HG03469 (cell line): ENCODE results near the gene BLMH.

ENCODE experiments used
- ATAC-seq: cut with Tn5 transposase; IDR thresholded peaks from one replicate; pipeline ENCODE4 v1.9.1; 2021; ENCODE audit warnings: mild to moderate bottlenecking, moderate library complexity, moderate number of reproducible peaks; ENCODE audit not compliant: unreplicated experiment

BLMH gene

GRCh38 chr17:30251931-30252330, 39.8 kb downstream of the BLMH start:
- ATAC-seq, result no peak

GRCh38 chr17:30249460-30249859, 42.3 kb downstream of the BLMH start:
- ATAC-seq, result no peak

GRCh38 chr17:30248786-30249185, 43.0 kb downstream of the BLMH start:
- ATAC-seq, result no peak

DNA sequence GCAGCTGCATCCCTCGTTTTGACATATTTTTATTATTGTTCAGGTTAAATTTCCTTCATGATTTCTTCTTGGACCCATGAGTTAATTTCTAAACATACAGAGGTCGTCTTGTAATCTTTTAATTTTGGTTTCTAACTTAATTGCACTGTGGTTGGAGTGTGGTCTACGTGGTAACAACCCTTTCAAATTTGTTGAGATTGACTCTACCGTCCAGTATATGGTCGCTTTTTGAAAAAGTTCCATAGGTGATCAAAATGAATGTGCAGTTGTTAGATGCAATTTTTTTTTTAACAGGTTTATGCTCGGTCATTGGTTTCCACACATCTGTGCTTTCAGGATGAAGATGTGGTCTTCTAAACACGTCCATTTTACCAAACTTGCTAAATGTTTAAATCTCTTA, 45.3 kb downstream of the BLMH start:
- no peak for ATAC-seq

DNA sequence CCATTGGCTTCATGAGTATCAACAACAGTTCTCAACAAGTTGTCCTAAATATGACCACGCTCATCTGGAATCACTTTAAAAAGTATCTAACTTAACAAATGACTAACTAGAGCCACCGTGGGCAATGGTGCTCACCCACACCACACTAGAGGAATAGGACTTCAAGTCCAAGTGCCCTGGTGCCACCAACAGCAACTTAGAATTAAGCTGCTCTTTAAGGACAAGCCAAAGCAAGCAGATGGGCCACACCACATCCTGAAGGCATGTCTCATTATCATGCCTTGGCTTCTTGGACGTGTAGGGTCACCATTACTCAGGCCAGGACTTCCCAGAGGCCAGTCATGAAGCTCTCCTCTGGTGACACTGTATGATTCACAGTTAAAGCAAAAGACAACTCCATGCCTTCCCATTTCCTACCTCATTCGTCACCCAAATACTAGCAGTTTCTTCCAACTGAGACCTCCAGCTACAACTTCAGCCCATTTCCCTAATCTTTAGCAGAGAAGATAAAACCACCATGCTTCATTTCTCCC, 46.8 kb downstream of the BLMH start:
- no peak for ATAC-seq

DNA sequence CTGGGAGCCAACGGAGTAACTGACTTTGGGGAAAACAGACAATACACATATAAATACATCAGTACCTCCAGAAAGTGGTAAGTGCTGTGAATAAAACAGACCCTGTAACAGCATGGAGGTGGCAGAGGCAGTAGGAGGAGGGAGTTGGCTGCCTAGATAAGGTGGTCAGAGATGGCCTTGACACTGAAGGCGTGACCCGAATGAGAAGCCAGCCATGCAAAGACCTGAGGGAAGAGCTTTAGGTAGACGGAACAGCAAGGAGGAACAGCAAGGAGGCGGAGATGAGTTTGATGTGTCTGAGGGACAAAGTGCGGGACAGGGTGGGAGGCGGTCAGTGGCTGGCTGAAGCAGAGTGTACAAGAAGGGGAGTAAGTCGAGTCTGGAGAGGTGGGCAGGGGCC, 48.2 kb downstream of the BLMH start:
- no peak for ATAC-seq

DNA sequence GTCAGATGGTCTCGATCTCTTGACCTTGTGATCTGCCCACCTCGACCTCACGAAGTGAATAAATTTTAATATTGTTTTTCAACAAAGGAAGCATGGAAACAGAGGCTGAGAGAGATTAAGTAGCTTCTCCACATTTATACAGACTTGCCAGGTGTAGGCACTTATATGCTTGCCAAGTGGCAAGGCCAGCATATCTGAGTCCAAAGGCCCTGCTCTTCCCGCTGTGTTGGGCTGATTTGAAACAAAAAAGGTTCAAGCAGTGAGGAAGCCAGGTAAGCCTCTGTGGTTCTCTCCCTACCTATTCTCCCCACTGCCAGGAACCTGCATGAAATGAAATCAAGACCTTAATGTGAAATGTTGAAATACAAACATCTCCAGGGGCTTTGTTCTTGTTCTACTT, 48.7 kb downstream of the BLMH start:
- ATAC-seq, result no peak

DNA sequence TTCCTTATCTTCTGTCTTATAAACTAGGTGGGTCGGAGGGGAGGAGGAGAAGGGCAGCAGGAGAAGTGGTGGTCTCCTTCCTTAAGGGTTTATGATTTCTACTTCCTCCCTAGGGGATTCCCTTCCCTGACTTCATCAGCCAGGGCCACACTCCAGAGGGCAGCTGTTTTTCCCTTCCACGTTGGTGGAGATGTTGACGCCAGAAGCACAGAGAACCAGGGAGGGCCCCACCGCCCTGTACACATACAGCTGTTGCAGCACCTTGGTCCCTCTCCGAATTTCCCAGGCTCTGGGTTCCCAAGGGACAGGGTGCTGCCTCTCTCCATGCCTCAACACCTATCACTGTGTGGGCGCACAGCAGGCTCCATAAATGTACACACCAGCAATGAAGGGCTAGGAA, 50.7 kb downstream of the BLMH start:
- no peak for ATAC-seq

GRCh38 chr17:30240177-30240576, 51.6 kb downstream of the BLMH start:
- no peak for ATAC-seq

DNA sequence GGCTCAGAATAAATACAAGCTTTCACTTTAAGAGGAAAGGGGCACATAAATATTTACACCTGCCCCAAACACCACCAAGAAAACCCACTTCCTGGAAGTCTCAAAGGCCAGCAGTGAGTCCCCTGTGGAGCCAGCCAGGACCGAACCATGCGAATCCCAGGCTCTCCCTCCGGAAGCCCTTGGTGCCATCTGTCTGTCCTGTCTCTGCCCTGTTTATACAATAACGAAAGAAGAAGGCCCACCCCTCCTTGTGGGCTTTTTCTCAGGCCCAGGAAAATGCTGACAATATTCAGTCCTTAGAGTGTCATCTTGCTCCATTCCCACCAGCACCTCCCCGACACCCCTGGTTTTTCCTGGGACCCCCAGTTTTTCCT, 52.7 kb downstream of the BLMH start:
- no peak for ATAC-seq

DNA sequence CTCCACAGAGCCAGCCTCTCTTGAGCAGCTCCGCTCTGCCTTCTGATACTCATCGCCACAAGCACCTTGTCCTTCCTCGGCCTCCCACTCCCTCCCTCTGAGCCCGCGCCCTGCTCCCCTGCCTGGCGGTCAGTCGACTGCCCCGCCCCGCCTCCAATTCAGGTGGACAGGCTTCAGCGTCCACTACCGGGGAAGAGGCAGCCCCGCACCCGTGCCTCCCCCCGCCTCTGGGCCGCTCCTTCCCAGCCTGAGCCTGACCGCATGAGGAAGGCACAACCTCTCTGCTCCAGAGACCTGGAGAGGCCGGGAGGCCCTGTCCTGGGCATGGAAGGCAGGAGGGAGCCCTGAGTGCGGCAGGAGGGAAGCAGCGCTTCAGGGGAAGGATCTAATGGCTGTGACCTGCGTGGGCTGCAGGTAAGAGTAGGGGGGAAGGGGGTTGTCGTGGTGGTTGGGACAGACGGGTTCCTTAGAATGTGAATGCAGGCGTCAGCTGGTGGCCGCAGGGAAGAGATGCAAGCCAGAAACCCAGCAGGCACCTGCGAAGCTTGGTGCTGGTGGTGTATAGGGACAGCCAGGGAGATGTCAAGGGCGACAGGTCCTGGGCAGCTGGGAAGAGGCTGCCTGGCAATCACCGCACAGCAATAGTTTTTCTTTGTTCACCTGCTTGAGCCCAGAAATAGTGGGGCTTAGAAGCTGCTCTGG, 53.2 kb downstream of the BLMH start:
- no peak for ATAC-seq

GRCh38 chr17:30238003-30238344, 53.8 kb downstream of the BLMH start:
- no peak for ATAC-seq

GRCh38 chr17:30237296-30238002, 54.3 kb downstream of the BLMH start:
- no peak for ATAC-seq

DNA sequence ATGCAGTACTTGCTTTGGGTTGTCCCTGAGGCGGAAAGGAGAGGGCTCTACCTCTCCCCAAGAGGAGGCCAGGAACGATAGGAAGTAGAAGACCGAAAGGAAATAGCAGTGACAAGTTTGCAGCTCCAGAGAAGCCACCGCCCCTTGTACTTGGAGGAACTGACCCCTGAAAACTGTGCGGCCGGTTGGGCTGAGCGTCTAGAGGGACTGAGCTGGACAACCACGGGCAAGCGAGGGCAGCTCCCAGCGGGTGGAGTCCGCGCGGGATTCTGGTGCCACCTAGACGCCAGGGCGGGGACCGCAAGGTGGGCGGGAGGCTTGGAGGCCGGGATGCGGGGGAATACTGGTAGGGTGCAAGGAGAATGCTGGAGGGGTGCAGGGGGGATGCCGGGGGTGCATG, 55.0 kb downstream of the BLMH start:
- ATAC-seq, result no peak

GRCh38 chr17:30236297-30236624, 55.5 kb downstream of the BLMH start:
- no peak for ATAC-seq

DNA sequence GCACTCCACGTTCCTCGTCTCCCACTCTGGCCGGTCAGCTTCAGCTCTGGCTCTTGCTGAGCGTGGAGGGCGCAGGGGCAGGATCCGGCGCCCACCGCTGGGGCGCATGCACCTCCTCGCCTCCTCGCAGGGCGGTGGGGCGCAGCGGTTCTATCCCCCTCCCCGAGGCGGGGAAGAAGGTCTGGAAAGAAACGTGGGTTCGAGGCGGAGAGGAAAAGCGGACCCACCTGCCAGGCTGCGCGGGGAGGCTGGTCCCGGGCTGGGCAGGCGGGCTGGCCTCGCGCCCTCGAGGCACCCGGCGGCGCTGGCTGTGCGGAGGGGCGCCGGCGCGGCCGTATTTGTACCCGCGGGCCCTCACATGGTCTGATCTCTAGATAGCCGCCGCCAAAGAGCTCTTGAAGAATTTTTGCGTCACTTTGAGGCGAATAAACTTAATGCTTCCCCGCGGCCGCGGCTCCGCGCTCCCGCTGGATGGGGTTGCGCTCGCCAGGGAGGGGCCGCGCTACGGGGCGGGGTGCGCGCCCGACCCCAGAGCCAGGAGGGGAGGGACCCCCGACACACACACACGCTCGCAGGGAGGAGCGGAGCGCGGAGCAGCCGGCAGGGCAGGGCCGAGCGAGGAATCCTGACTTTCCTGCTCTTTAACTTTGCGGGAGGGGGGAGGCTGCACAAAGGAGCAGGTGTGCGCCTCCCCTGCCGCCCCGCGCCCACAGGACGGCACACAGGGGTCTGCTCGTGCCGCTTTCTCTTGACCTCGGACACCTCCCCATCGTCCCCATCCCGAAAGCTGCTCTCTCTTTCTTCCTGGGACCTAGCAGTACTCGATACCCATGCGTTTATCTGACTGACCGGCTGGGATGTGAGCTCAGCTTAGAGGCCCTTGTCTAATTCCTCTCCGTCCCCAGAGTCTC, 56.1 kb downstream of the BLMH start, which contains the start of gene SLC6A4:
TSS of gene SLC6A4 (minus strand) at position 312 of the 911 bp plus-strand sequence. CDS start 13,739 bp downstream, outside the sequence.
- no peak for ATAC-seq

- ATAC-seq, result no peak
Measured at GRCh38 chr17:30234964-30235363, 56.8 kb downstream of the BLMH start.

DNA sequence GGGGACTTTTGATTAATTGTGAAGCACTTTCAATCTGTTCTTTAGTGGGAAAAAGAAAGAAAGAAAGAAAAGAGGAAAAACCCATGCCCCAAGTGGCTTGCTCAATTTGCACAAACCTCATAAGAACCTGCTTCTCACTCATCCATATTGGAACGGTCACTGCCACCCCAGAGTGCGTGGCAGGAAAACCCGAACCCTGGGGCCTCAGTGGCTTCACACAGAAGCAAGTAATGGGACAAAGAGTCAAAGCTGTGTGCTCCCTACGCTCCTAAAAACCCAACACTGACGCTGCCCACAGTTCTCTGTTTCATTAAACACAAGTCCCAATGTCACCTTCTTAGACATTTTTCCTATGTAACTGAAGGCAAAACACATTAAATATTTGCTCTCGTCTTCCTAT, 57.4 kb downstream of the BLMH start:
- ATAC-seq, result no peak

DNA sequence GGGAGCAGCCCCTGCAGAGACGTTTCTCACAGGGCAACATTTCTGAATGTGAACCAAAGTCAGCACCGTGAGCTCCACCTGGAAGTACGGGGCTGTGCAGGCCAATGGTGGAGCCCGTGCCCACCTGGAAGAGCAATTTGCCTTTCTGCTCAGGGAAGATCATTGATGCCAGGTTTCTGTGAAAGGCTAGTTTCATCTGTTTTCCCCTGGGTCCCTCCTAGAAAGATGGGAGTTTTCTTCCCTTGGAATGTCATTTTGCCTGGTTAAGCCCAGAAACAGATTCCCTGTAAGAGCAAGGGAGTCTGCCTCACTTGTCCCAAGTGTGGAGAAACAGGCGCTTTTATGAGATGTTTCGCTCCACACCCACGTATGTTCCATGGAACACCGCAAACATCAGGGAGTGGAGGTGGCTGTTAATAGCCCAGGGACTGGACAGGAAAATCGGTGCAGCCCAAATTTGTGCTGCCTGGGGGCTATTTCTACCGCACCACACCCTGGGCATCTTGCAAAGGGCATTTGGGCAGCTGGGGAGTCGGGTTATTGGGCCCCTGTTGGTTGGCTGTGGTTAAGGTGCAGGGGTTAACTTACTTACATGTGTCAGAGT, 58.8 kb downstream of the BLMH start:
- no peak for ATAC-seq

DNA sequence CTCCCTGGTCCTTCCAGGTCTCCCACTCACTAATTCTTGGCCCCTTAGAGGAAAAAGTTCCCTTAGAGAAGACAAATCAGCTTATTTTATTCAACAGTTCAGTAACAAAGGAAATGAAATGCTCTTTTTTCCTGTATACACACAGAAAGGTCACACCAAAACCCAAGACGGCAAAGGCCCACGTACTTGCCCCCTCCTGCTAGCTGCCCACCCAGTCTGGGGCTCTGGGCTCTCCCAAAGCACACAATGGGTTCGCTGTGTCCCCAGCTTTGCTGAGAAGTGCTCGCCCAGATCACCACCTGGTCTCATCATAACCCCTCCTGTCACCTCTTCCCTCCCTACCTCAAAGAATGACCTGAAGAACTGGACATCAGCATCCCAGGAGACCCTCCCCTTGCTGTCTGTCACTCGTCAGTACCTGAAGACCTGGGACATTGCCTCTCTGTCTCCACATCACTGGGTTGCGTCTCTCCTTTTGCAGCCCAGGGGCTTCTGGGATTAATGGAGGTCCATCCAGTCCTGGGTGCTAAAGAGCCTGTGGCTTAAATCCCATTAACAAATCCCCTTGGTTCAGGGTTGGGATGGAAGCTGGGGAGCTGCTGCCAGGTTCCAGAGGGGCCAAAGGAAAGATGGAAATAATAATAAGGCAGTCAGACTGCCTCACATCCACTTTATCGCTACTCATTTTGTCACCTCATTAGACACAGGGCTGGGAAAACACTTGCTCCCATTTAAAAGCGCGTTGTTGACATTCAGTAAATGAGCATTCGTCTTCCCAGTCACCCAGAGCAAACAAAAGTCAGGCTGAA, 59.5 kb downstream of the BLMH start:
- ATAC-seq, result no peak
